GM18951 (cell line): ENCODE results near the gene IPO8.
"Not testable (repeated sequence)": the region's sequence is repeated elsewhere in the genome, so short reads cannot be mapped to it uniquely, and the experiment has no call there.

Source experiments
- POLR2A ChIP-seq: IDR thresholded peaks from 4 replicates; pipeline ENCODE4 v1.6.1; 2011; ENCODE audit warnings: mild to moderate bottlenecking; ENCODE audit not compliant: insufficient read length, insufficient read depth; ENCODE audit errors: extremely low read depth
- in situ Hi-C: fragments of 300-500 bp; cut with MboI; formaldehyde crosslinking; loops from one replicate; pipeline ENCODE4 v1.12.0; 2022; ENCODE audit warnings: low sequenced_read_pairs, mixed read lengths, inconsistent platforms; ENCODE audit not compliant: unreplicated experiment

The IPO8 gene

GRCh38 chr12:30646821-30647220 lies 48.8 kb downstream of the IPO8 start:
- no peak for TF ChIP-seq POLR2A
- in situ Hi-C loops, result no loop called here

GRCh38 chr12:30643366-30643765 lies 52.3 kb downstream of the IPO8 start:
- in situ Hi-C loops, result no loop called here
- no peak for TF ChIP-seq POLR2A

- TF ChIP-seq POLR2A, result no peak
- in situ Hi-C loops, result no loop called here
Observed at GRCh38 chr12:30640392-30640791, 55.3 kb downstream of the IPO8 start.

- in situ Hi-C loops, result no loop called here
- TF ChIP-seq POLR2A, result no peak
Observed at GRCh38 chr12:30635385-30635784, 60.3 kb downstream of the IPO8 start.

GRCh38 chr12:30631740-30632139 lies 63.9 kb downstream of the IPO8 start:
- TF ChIP-seq POLR2A, result no peak
- in situ Hi-C loops, result no loop called here

GRCh38 chr12:30630979-30631285 lies 64.7 kb downstream of the IPO8 start:
- no peak for TF ChIP-seq POLR2A
- in situ Hi-C loops, result no loop called here

GRCh38 chr12:30630076-30630978 lies 65.3 kb downstream of the IPO8 start:
- in situ Hi-C loops, result no loop called here
- TF ChIP-seq POLR2A, result no peak

GRCh38 chr12:30626847-30627246 lies 68.8 kb downstream of the IPO8 start:
- no peak for TF ChIP-seq POLR2A
- in situ Hi-C loops, result no loop called here

GRCh38 chr12:30624009-30624408 lies 71.7 kb downstream of the IPO8 start:
- in situ Hi-C loops, result no loop called here
- no peak for TF ChIP-seq POLR2A

- TF ChIP-seq POLR2A, result no peak
- in situ Hi-C loops, result no loop called here
Observed at GRCh38 chr12:30622509-30622908, 73.2 kb downstream of the IPO8 start.

GRCh38 chr12:30621663-30622241 lies 73.9 kb downstream of the IPO8 start:
- in situ Hi-C loops, result not testable (repeated sequence)

- no peak for TF ChIP-seq POLR2A
- in situ Hi-C loops, result no loop called here
Observed at GRCh38 chr12:30617346-30618016, 78.2 kb downstream of the IPO8 start.

- no peak for TF ChIP-seq POLR2A
- in situ Hi-C loops, result no loop called here
Observed at GRCh38 chr12:30614031-30614430, 81.6 kb downstream of the IPO8 start.
